ENCODE measurements around the gene PIN1.

Gene PIN1

DNA sequence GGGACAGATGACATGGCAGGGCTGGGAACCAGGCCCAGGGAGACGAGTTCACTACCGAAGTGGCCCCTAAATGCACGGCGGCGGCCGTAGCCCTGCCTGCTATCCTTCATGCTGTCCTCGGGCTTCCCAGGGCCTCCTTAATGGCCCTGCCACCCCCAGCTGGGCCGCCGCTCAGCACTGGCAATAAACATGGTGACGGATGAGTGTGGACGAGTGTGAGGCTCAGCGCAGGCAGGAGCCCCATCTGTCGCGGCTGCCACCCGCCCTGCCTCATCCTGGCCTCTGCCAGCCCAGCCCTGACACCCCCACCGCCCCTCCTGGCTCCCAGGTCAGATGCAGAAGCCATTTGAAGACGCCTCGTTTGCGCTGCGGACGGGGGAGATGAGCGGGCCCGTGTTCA lies 13.6 kb downstream of the PIN1 start:
- FAIRE-seq (no peak), DNase-seq (ENCODE audit: insufficient read length, low spot score) (peak; percentile 84)
- TF ChIP-seq, protein P1, sequence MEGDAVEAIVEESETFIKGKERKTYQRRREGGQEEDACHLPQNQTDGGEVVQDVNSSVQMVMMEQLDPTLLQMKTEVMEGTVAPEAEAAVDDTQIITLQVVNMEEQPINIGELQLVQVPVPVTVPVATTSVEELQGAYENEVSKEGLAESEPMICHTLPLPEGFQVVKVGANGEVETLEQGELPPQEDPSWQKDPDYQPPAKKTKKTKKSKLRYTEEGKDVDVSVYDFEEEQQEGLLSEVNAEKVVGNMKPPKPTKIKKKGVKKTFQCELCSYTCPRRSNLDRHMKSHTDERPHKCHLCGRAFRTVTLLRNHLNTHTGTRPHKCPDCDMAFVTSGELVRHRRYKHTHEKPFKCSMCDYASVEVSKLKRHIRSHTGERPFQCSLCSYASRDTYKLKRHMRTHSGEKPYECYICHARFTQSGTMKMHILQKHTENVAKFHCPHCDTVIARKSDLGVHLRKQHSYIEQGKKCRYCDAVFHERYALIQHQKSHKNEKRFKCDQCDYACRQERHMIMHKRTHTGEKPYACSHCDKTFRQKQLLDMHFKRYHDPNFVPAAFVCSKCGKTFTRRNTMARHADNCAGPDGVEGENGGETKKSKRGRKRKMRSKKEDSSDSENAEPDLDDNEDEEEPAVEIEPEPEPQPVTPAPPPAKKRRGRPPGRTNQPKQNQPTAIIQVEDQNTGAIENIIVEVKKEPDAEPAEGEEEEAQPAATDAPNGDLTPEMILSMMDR (IDR thresholded peaks at IDR 0.05; ENCODE audit: insufficient read depth, missing control alignments), result no peak

DNA sequence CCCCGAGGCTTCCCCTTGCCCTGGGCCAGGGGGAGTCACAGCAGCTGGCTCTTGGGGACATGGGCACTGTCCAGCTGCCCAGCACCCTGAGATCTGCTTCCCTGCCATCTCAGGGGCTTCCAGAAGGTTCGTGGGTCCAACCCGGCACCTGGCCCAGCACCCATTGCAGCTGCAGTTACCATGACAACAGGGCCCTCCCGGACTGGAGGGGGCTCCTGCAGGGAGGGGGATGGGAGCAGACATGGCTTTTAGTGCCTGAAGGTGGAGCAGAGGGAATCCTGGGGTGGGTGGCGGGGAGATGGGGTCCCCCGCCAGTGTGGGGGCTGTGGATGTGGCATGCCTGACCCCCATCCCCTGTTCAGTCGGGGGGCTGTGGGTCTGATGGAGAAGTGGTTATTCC lies 14.7 kb downstream of the PIN1 start:
- TF ChIP-seq, protein P1 (IDR thresholded peaks at IDR 0.05; ENCODE audit: insufficient read depth, missing control alignments), result no peak
- FAIRE-seq (no peak), DNase-seq (ENCODE audit: insufficient read length, low spot score) (no peak)

DNA sequence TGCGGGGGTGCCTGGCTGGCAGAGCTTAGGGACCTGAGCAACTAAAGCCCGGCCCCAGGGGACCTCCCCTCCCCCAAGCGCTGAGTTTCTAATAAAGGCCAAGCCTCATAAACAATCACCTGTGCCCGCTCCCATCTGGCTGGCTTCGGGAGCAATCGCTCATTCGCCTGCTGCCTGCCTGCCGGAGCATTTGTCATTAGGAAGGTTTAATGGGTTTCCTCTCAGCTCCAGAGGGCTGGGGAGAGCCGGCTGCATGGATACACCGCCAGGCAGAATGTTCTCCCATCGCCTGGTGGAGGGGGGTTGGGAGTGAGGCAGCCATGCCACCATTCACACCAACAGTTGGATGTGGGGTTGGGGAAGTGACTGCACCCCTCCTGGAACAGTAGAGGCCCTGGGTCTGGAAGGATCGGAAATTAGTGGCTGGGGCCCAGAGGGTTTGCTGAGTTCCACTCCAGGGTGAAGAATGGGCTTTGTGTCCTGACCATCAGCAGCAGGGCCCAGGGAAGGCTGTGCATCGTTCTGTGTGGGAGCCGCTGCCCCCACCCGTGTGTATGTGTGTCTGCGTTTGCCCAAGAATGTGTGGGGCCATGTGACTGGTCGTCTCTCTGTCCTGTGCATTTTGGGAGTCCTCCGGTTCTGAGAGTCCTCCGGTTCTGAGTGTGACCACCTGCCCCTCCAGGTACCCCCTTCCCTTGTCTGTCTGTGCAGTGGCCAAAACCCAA lies 15.3 kb downstream of the PIN1 start:
- DNase-seq (ENCODE audit: insufficient read length, low spot score) (peak; percentile 87), FAIRE-seq (no peak)
- TF ChIP-seq, protein P1 (IDR thresholded peaks at IDR 0.05; ENCODE audit: insufficient read depth, missing control alignments), result no peak

DNA sequence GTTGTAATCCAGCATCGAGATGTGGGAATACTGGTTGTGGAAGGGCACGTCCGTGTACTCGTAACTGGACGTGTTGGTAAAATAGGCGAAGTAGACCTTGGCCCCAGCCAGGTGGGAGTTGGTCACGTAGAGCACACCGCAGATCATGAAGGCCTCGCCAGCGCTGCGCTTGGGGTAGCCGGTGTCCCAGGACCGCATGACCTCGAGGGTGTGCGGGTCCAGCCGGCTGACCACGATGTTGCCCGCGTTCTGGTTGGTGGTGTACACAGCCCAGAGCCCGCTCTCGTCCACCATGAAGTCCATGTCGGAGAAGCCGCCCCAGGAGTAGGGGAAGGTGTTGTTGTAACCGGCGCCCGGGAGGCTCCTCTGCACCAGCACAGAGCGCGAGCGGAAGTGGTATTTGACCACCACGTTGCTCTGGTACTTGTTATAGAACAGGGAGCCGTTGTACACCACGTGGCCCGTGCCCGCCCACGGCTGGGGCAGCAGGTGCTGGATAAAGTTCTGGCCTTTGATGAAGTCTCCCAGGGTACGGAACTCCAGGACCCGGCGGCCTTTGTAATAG lies 19.2 kb downstream of the PIN1 start:
- TF ChIP-seq, protein P1 (IDR thresholded peaks at IDR 0.05; ENCODE audit: insufficient read depth, missing control alignments), result no peak
- DNase-seq (ENCODE audit: insufficient read length, low spot score) (no peak), FAIRE-seq (no peak)

DNA sequence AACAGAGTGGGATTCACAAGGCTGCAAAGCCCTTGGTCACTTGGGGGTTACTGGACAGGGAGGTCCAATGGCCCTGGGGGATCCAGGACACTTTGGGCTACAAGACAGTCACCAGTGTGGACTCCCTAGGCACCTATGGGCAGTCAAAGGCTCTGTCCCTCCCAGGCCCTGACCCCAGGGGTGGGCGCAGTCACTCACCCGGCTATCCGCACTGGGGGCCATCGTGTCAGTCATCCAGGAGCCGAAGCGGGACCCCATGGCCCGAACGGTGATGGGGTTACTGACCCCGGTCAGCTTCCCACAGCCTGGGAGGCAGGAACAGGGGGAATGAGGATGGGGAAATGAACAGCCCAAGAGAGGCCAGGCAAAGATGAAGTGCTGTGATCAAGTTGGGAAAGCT lies 21.5 kb downstream of the PIN1 start:
- TF ChIP-seq, protein P1 (IDR thresholded peaks at IDR 0.05; ENCODE audit: insufficient read depth, missing control alignments), result no peak
- FAIRE-seq, result no peak
- DNase-seq (ENCODE audit: insufficient read length, low spot score), result no peak

DNA sequence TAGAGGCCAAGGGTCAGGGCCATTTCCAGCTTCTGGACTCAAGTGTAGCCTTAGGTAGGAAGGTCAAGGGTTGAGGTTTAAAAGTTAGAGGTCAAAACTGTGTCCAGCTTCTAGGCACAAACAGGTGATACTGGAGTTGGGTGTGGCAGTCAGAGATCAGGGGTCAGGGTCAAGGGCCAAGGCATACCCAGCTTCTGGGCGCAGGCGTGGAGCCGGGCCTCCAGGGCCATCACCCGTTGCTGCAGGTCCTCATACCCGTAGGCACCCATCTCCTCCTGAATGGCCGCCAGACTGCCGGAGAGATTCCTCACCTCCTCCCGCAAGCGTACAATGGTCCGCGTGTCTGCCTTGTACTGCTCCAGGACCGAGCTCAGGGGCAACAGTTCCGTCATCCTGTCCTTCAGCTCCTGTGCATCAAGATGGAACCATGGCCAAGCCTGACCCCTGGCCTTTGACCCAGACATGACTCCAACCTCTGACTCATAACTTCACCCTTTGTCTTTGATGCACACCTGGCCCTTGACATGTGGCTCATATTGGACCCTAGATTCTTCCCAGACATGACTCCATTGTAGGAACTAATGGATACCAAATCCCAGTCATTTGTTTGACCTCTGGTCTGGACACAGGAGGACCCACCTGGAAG lies 22.1 kb downstream of the PIN1 start:
- DNase-seq (ENCODE audit: insufficient read length, low spot score), result no peak
- TF ChIP-seq, protein P1 (IDR thresholded peaks at IDR 0.05; ENCODE audit: insufficient read depth, missing control alignments), result no peak
- FAIRE-seq, result no peak

All from D721Med (cell line).